HepG2 (cell line): ENCODE measurements around the gene CARD19. TPM values are rescaled to one million over a fixed set of nuclear protein-coding genes. Genes with fewer than 3 reads are reported as not detected.
A peak's percentile ranks its signal among the peaks of the same experiment; 100 is the strongest.

Source experiments
- ATF7-NPFF ChIP-seq: sonication (generic); formaldehyde crosslinking; IDR thresholded peaks from 2 replicates; pipeline ENCODE4 v1.8.1; 2023; ENCODE audit warnings: mild to moderate bottlenecking, low read depth, missing genetic modification reagents, moderate library complexity
- CHCHD3 ChIP-seq: sonication (generic); formaldehyde crosslinking; IDR thresholded peaks from 2 replicates; pipeline ENCODE4 v1.8.0; 2022; ENCODE audit warnings: mild to moderate bottlenecking, missing genetic modification reagents, moderate library complexity
- CHD4 ChIP-seq: fragments of 200-600 bp; sonication (generic); IDR thresholded peaks from 2 replicates; pipeline ENCODE4 v1.7.0; 2017; ENCODE audit warnings: mild to moderate bottlenecking, low read length, borderline replicate concordance
- DBP ChIP-seq: sonication (generic); formaldehyde crosslinking; IDR thresholded peaks from 2 replicates; pipeline ENCODE4 v1.4.0; 2020; ENCODE audit warnings: missing genetic modification reagents; ENCODE audit errors: not compliant biosample characterization
- GFI1 ChIP-seq: sonication (generic); formaldehyde crosslinking; IDR thresholded peaks from 2 replicates; pipeline ENCODE4 v1.5.0; 2020; ENCODE audit warnings: missing genetic modification reagents, mild to moderate bottlenecking, borderline replicate concordance
- HNF1A ChIP-seq, 2 experiments: sonication (generic) in 1 of 2; formaldehyde crosslinking in 1 of 2; IDR thresholded peaks; 2 replicates each; pipeline versions ENCODE4 v1.4.0 to v1.6.1; 2016 to 2020; ENCODE audit warnings: borderline replicate concordance in 1 of 2, low read depth in 1 of 2, mild to moderate bottlenecking in 1 of 2, missing genetic modification reagents in 1 of 2
- HNRNPL ChIP-seq: fragments of 200-400 bp; formaldehyde crosslinking; IDR thresholded peaks from 2 replicates; pipeline ENCODE4 v1.6.1; 2017; ENCODE audit warnings: mild to moderate bottlenecking, low read depth, low read length
- MAF1 ChIP-seq: sonication (generic); formaldehyde crosslinking; IDR thresholded peaks from 2 replicates; pipeline ENCODE4 v1.5.0; 2020; ENCODE audit warnings: missing genetic modification reagents, borderline replicate concordance
- MBNL3 ChIP-seq: fragments of 250-450 bp; sonication (Bioruptor Pico); conservative IDR thresholded peaks from 2 replicates; pipeline ENCODE4 v1.8.0; 2022; ENCODE audit warnings: mild to moderate bottlenecking, inconsistent platforms
- NCOA1 ChIP-seq: sonication (generic); formaldehyde crosslinking; IDR thresholded peaks from 2 replicates; pipeline ENCODE4 v1.9.0; 2021; ENCODE audit warnings: missing genetic modification reagents
- NFKB2 ChIP-seq: sonication (generic); formaldehyde crosslinking; IDR thresholded peaks from 2 replicates; pipeline ENCODE4 v1.4.0; 2020; ENCODE audit warnings: missing genetic modification reagents, borderline replicate concordance
- NR0B2 ChIP-seq: sonication (generic); formaldehyde crosslinking; IDR thresholded peaks from 2 replicates; pipeline ENCODE4 v1.4.0; 2020; ENCODE audit warnings: mild to moderate bottlenecking, missing genetic modification reagents
- SP140L ChIP-seq: sonication (generic); formaldehyde crosslinking; IDR thresholded peaks from 2 replicates; pipeline ENCODE4 v1.4.0; 2020; ENCODE audit warnings: missing genetic modification reagents, borderline replicate concordance
- STAG1 ChIP-seq: sonication (generic); formaldehyde crosslinking; IDR thresholded peaks from 2 replicates; pipeline ENCODE4 v1.4.0; 2020; ENCODE audit warnings: missing genetic modification reagents
- TEAD2 ChIP-seq: sonication (generic); formaldehyde crosslinking; IDR thresholded peaks from 2 replicates; pipeline ENCODE4 v1.9.0; 2021; ENCODE audit warnings: missing genetic modification reagents
- TEF ChIP-seq: sonication (generic); formaldehyde crosslinking; IDR thresholded peaks from 2 replicates; pipeline ENCODE4 v1.5.0; 2020; ENCODE audit warnings: missing genetic modification reagents
- ZNF205 ChIP-seq: IDR thresholded peaks from 2 replicates; pipeline ENCODE4 v1.6.1; 2018; ENCODE audit warnings: missing biosample characterization, missing genetic modification reagents
- ZNF232 ChIP-seq: sonication (generic); formaldehyde crosslinking; IDR thresholded peaks from 2 replicates; pipeline ENCODE4 v1.4.0; 2020; ENCODE audit warnings: missing genetic modification reagents, borderline replicate concordance
- ZNF3 ChIP-seq: IDR thresholded peaks from 2 replicates; pipeline ENCODE4 v1.7.0; 2017; ENCODE audit warnings: inconsistent platforms
- ZNF382 ChIP-seq: sonication (generic); formaldehyde crosslinking; IDR thresholded peaks from 2 replicates; pipeline ENCODE4 v1.5.0; 2020; ENCODE audit warnings: missing genetic modification reagents, mild to moderate bottlenecking, borderline replicate concordance
- ZNF605 ChIP-seq: sonication (generic); formaldehyde crosslinking; IDR thresholded peaks from 2 replicates; pipeline ENCODE4 v1.8.0; 2022; ENCODE audit warnings: mild to moderate bottlenecking, missing genetic modification reagents
- ZNF616 ChIP-seq: sonication (generic); formaldehyde crosslinking; IDR thresholded peaks from 2 replicates; pipeline ENCODE4 v1.5.0; 2020; ENCODE audit warnings: low read depth, mild to moderate bottlenecking, missing genetic modification reagents
- ZNF768 ChIP-seq: sonication (generic); formaldehyde crosslinking; IDR thresholded peaks from 2 replicates; pipeline ENCODE4 v1.4.0; 2020; ENCODE audit warnings: missing genetic modification reagents
- ZSCAN12 ChIP-seq: sonication (generic); formaldehyde crosslinking; IDR thresholded peaks from 2 replicates; pipeline ENCODE4 v1.9.0; 2021; ENCODE audit warnings: mild to moderate bottlenecking, missing genetic modification reagents
- polyA plus RNA-seq, 8 experiments: library from polyadenylated mRNA; depleted of rRNA in 3 of 8; stranded (reverse) in 7 of 8; unstranded in 1 of 8; fragments of >200 nt; fragmentation: Illumina TruSeq in 4 of 8; extraction: Trizol in 4 of 8; gene quantifications; 2 replicates each; pipeline versions ENCODE4 v1.2.1 to v1.2.3, GENCODE V29; 2011 to 2016; ENCODE audit warnings: low read depth in 4 of 8, missing spikeins in 1 of 8, mixed read lengths in 1 of 8; ENCODE audit not compliant: insufficient read depth in 1 of 8
- total RNA-seq, 5 experiments: library from RNA; depleted of rRNA; stranded (reverse); fragments of >200 nt; fragmentation: Illumina TruSeq; extraction: Trizol; gene quantifications; 2 replicates each; pipeline ENCODE4 v1.2.3, GENCODE V29; 2016; ENCODE audit warnings: low read depth in 1 of 5

The CARD19 gene
- total and polyA plus RNA-seq, 2 of the 13 experiments (the other 11 are each of a cell fraction or from before 2014, with no cell fraction given): 18.4 to 47.2 TPM

- TF ChIP-seq HNF1A (IDR thresholded peaks at IDR 0.05; ENCODE audit: low read depth) (no peak), HNF1A (CRISPR knock-in tag; IDR thresholded peaks at IDR 0.05; ENCODE audit: borderline replicate concordance) (peak; percentile 58; the same call in 1 of the 2 replicates), GFI1 (peak; percentile 25; the same call in 1 of the 2 replicates), MBNL3 (CRISPR knock-in tag) (no peak), ATF7-NPFF (CRISPR knock-in tag) (peak; percentile 70; the same call in 1 of the 2 replicates), CHCHD3 (CRISPR knock-in tag) (0 out of 2 replicates have a peak, but pooled peaks have one; percentile 52), NCOA1 (CRISPR knock-in tag) (no peak), ZNF768 (peak; percentile 28; the same call in 1 of the 2 replicates), SP140L (no peak), ZNF616 (no peak), CHD4 (no peak), MAF1 (CRISPR knock-in tag) (no peak), ZNF3 (CRISPR knock-in tag) (no peak), HNRNPL (peak; percentile 82), TEAD2 (CRISPR knock-in tag) (no peak), ZNF382 (CRISPR knock-in tag) (no peak), DBP (no peak), ZNF205 (CRISPR knock-in tag) (peak; percentile 70; the same call in 1 of the 2 replicates), NFKB2 (0 out of 2 replicates have a peak, but pooled peaks have one; percentile 48), STAG1 (peak; percentile 47), TEF (CRISPR knock-in tag) (no peak), NR0B2 (CRISPR knock-in tag) (peak; percentile 60; the same call in 1 of the 2 replicates), ZNF605 (peak; percentile 41; the same call in 1 of the 2 replicates), ZSCAN12 (CRISPR knock-in tag) (no peak), ZNF232 (peak; percentile 91; the same call in 1 of the 2 replicates)
Observed at GRCh38 chr9:93112116-93112863, 16.3 kb downstream of the CARD19 start (continued).
